NCI-H128 (cell line): ENCODE measurements around the gene LOXHD1.

Experiments
- DNase-seq: peaks from one replicate; lab custom pipeline; 2025; ENCODE audit not compliant: unreplicated experiment; lab: John Stamatoyannopoulos, UW

LOXHD1 gene

DNA sequence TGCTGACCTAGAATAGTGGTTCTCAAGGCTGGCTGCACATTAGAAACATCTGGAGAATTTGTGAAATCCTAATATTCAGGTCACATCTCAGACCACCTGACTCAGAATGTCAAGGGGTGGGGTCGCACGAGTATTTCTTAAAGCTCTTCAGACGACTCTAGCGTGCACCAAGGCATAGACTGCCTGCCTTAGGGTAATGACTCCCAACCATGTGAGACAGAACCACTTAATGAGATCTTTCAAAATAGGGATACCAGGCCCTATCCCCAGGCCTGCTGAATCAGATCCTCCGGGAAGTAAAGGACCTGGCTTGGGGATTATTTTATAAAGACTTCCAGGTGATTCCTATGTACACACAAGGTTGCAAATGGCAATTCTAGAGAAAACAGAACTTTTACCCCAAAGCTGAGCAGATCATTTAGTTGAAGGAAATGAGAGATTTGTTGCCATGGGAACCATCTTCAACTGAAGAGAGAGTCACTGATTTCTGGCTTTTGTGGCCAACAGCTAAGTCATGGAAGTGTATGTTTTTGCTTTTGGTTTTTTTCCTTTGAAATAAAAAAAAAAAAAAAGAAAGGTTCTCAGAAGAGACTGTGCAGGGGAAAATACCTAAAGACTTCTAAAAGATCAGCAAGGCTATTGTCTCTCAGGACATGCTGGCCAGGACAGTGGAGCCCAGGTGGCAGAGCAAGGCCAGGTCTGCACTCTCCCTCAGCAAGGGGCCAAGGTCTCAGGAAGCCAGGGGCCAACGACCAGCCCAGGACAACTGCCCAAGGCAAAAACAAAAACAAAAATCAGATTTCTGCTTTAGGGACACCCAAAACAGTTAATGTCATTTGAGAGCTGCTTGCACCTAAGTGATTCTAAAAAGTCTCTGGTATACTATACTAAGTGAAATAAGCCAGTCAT lies 15.3 kb upstream of the LOXHD1 start:
- no peak for DNase-seq

DNA sequence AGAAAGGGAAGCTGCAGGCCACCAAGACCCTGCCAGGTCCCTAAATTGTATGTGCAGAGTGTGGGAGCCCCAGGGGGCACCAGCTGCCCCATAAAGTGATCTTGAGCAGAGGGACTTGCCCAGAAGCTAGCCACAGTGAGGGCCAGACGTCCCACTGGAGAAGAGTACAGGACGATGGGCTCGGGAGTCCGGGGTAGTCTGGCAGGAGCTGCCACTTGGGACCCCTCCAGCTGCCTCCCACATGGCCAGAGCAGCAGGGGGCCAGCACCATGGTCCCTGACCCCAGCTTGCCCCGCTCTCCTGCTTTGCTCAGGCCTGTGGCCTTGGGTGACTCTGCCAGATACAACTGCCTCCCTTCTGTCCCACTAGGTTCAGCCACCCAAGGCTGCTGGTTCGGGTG lies 11.7 kb upstream of the LOXHD1 start:
- no peak for DNase-seq

GRCh38 chr18:46668135-46668534 lies 11.1 kb upstream of the LOXHD1 start:
- no peak for DNase-seq

GRCh38 chr18:46663539-46663938 lies 6.5 kb upstream of the LOXHD1 start:
- no peak for DNase-seq

GRCh38 chr18:46660957-46661749 lies 4.1 kb upstream of the LOXHD1 start:
- DNase-seq = no peak

DNA sequence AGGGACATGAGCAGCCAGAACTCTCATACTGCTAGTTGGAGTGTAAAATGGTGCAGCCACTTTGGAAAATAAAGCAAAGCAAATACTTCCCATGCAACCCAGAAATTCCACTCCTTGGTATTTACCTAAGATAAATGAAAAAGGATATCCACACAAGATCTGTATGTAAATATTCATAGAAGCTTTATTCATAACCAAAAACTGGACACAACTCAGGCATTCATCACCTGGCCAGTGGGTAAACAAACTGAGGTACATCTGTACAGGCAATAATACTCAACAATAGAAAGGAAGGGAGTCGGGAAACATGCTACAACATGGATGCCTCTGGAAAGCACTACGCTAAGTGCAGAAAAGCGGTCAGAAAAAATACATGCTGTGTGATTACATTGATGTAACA lies 2.5 kb upstream of the LOXHD1 start:
- no peak for DNase-seq

DNA sequence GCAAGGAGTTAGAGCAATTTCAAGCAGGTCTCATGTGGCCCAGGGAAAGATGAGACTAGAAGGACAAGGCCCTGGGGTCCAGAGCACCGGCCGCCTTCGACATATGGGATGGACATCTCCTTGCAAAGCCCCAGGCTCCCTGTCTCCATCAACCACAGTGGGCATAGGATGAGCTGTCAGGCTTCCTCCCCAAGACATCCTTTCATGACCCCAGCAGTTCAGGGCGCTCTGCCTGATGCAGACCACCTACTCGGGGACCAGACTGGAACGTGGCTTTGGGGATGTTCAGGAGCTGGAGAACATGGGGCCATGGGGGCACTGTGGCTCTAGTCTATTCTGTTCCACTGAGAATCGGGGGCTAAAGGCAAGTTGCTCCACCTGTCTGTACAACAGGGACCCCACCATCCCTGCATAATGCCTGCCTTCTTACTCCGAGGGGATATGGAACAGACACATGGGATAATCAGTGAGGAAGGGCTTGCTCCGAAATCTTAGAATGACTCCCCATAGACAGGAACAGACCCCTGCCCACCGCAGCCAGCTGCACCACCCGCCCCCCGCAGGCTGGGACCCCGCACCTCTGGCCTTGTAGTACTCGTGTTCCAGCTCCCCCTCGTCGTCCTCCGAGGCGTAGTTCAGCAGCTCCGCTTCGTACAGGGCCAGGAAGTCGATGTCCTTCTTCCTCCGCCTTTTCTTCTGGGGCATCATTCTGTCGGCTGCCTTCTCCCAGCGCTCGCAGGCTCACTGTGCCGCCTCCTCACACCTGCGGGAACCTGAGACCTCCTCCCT lies 500 bp downstream of the LOXHD1 start:
- DNase-seq = no peak

DNA sequence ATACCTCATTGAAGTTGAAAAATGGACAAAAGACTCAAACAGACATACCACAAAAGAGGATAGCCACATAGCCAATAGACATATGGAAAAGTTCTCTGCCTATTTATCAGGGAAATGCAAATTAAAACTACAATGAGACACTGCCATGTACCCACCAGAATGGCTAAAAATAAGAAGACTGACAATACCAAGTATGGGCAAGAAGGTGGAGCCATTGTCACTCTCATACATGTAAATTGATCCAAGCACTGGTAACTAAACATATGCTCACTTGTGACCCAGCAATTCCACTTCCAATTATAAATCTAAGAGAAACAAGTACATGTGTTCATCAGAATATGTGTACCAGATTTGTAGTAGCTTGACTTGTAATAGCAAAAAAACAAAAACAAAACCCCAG lies 4.6 kb downstream of the LOXHD1 start:
- DNase-seq = no peak

DNA sequence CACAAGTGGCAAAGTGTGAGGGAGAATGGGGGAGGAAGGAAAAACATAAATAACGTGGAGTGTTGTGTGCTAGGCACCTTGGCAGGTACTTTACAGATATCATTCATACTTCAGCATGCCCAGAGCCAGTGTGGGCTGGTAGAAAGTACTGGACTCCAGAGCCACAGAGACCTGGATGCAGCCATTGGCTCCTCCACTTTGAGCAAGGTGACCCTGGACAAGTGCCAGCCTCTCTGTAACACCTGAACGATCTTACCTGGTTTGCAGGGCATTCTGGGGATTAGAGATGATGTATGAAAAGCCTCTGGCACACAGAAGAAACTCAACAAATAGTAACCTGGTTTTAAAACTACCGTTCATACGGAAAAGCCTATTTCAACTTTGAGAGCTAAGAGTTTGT lies 6.3 kb downstream of the LOXHD1 start:
- no peak for DNase-seq

GRCh38 chr18:46649071-46649862 lies 7.8 kb downstream of the LOXHD1 start:
- DNase-seq = no peak

GRCh38 chr18:46646468-46646867 lies 10.6 kb downstream of the LOXHD1 start:
- DNase-seq = no peak

DNA sequence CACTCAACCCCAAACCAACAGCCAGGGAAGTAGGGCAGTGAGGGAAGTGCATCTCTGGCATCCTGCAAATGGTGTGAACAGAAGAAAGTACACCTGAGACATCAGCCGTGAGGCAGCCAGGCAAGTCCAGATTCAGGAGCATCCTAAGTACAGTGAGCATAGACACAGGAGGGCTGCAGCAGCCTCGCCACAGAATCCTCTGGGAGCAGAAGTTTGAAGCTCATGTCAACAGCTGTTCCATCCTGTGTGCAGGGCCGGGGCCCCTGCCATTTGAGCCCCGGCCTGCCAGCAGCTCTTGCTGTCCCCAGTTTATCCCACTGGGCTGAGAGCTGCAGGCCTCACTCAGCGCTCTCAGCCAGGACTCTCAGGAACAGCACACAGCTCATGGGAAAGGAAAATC lies 14.5 kb downstream of the LOXHD1 start:
- no peak for DNase-seq

GRCh38 chr18:46641917-46642316 lies 15.1 kb downstream of the LOXHD1 start:
- DNase-seq = no peak

DNA sequence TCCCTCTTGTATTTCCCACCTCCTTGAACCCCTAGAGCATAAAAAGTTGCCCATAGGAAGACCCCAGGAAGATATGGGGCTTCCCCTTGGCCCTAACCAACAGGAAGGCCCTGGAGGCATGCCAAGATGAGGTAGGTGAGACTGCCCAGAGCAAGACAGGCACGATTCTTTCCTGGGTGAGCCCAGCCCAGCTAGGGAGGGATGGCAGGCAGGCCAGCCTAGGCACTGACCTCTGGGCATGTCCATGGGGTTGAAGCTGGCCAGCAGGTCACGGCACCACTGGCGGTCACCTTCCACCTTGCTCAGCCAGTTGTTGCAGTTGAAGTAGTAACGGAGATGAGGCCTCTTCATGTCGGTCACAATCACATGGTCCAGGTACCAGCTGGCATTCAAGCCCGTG lies 17.6 kb downstream of the LOXHD1 start:
- DNase-seq = no peak

GRCh38 chr18:46636040-46636630 lies 20.9 kb downstream of the LOXHD1 start:
- DNase-seq = no peak

- DNase-seq = no peak
Measured at GRCh38 chr18:46632401-46633071, 24.5 kb downstream of the LOXHD1 start.

- no peak for DNase-seq
Measured at GRCh38 chr18:46630991-46631390, 26.0 kb downstream of the LOXHD1 start.

DNA sequence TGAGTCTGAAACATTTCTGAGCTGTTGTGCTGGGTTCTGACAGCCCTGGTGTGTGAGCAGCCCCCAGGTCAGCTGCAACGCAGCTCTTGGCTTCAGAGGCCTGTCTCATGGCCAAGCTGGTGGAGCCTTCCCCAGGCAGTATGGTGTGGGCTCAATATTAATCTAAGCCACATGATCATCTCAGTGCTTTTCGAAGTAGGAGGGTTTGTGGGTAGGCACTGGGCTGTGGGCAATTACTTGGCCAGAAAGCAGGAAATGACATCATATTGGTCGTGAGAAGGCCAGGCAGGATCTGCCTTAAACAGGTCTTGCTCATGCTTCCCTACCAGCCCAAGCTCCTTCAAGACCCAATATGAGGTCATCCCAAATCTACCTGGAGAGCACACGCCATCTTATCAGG lies 26.9 kb downstream of the LOXHD1 start:
- no peak for DNase-seq

DNA sequence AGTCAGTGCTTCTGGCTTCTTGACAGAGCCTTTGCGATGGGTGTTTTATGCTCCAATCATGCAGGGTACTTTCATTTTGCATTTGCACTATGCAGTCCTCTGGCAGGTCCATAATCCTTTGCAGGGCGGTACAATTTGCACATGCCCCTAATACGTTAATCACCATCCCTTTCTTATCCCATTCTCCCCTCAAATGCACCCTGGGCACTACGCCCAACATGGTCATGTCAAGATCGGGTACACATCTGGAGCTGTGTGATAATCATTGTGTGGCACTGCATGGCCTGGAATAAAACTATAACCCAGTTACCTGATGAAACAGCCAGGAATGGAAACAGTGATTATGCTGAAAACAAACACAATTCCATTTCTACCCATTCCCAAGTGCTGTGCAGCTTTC lies 27.7 kb downstream of the LOXHD1 start:
- no peak for DNase-seq

GRCh38 chr18:46628206-46628605 lies 28.8 kb downstream of the LOXHD1 start:
- no peak for DNase-seq
